Transverse colon (tissue), 4 donors: ENCODE results near the gene ABCC2. TPM values are rescaled to one million over a fixed set of nuclear protein-coding genes. Genes with fewer than 3 reads are reported as not detected.
"Not testable (repeated sequence)": the region's sequence is repeated elsewhere in the genome, so short reads cannot be mapped to it uniquely, and the experiment has no call there.

Source experiments
- DNase-seq: peaks from one replicate; pipeline ENCODE4 v3.0.0-alpha.2; 2019
- H3K27ac ChIP-seq, 4 donors: fragments of 200-600 bp; sonication (generic); 2 replicates each; pipeline ENCODE4 v1.5.1; 2016 to 2018; ENCODE audit warnings: inconsistent platforms in 4 of 4
- H3K27me3 ChIP-seq: fragments of 200-600 bp; sonication (generic); 2 replicates; pipeline ENCODE4 v1.5.1; 2017; ENCODE audit warnings: inconsistent platforms
- H3K36me3 ChIP-seq, 4 donors: fragments of 200-600 bp; sonication (generic); 2 replicates each; pipeline ENCODE4 v1.5.1; 2017 to 2019; ENCODE audit warnings: inconsistent platforms in 4 of 4
- H3K4me1 ChIP-seq, 4 donors: fragments of 200-600 bp; sonication (generic); 2 replicates each; pipeline ENCODE4 v1.5.1; 2017 to 2020; ENCODE audit warnings: inconsistent platforms in 4 of 4
- H3K4me3 ChIP-seq, 4 donors: fragments of 200-600 bp; sonication (generic); 1 replicate in 1 of 4; 2 replicates in 3 of 4; pipeline versions ENCODE4 v1.5.1 to v1.6.1; 2017 to 2019; ENCODE audit warnings: inconsistent platforms in 4 of 4
- H3K9me3 ChIP-seq, 2 donors: fragments of 200-600 bp; sonication (generic); 2 replicates each; pipeline ENCODE4 v1.5.1; 2017 to 2019; ENCODE audit warnings: inconsistent platforms in 2 of 2
- CTCF ChIP-seq, 5 experiments: fragments of 200-600 bp in 3 of 5; fragments of 450-650 bp in 2 of 5; sonication (generic) in 3 of 5; IDR thresholded peaks; 1 replicate in 2 of 5; 2 replicates in 3 of 5; pipeline ENCODE4 v1.5.1; 2016 to 2017; ENCODE audit warnings: antibody characterized with exemption in 5 of 5, inconsistent platforms in 3 of 5, mild to moderate bottlenecking in 2 of 5, moderate library complexity in 1 of 5
- EP300 ChIP-seq: sonication (generic); formaldehyde crosslinking; IDR thresholded peaks from one replicate; pipeline ENCODE4 v1.6.1; 2017; ENCODE audit warnings: antibody characterized with exemption, low read depth
- POLR2A ChIP-seq: fragments of 450-650 bp; IDR thresholded peaks from one replicate; pipeline ENCODE4 v1.6.1; 2016; ENCODE audit warnings: antibody characterized with exemption, mild to moderate bottlenecking, moderate library complexity
- POLR2AphosphoS5 ChIP-seq, 3 donors: sonication (generic); formaldehyde crosslinking; IDR thresholded peaks; one replicate each; pipeline ENCODE4 v1.6.1; 2016; ENCODE audit warnings: antibody characterized with exemption in 3 of 3
- WGBS, 2 donors: methylation state at CpG; one replicate each; pipeline ENCODE4 v1.1.5; 2018; ENCODE audit warnings: low coverage in 1 of 2; 5-methylcytosine and 5-hydroxymethylcytosine counted together
- in situ Hi-C, 4 donors: fragments of 200-750 bp; cut with MboI; loops; one replicate each; pipeline versions ENCODE4 v1.15.0 to v1.15.1; 2017; ENCODE audit warnings: low sequenced_read_pairs in 3 of 4, low pct_ligation_motif_present in 1 of 4, low pct_unique_long_range_greater_than_20kb in 1 of 4
- intact Hi-C: fragments of 100-400 bp; cut with DNase I; formaldehyde crosslinking; loops from one replicate; pipeline ENCODE4 v1.15.1; 2023; ENCODE audit warnings: low total_unique reads
- total RNA-seq, 4 donors: library from RNA; depleted of rRNA; stranded (reverse); fragments of >200 nt; gene quantifications; one replicate each; pipeline ENCODE4 v1.1.0, GENCODE V29; 2016

ABCC2 gene
- 1 to 10 TPM in 3 of 4 donors, under 1 TPM in 1; 0.75 to 2.7 (median 1.5) TPM for total RNA-seq

GRCh38 chr10:99782447-99783286, at the start of gene ABCC2:
TSS of gene ABCC2 (plus strand) at chr10:99782640. CDS start at chr10:99782845, 205 bp downstream.
- no peak for DNase-seq

GRCh38 chr10:99733366-99733765, 49.1 kb upstream of the ABCC2 start:
- in situ Hi-C loops (no loop called here), intact Hi-C loops (no loop called here)
- peak overlapping the region in 2 of 4 donors; percentile 91 to 95 for H3K4me3 ChIP-seq
- H3K4me1 ChIP-seq, result peaks cover 0 to 31% (median 9%) of the 10 kb centered on the region in 4 donors
- TF ChIP-seq EP300 (no peak), POLR2AphosphoS5 (IDR thresholded peaks at IDR 0.05) (no peak), CTCF (IDR thresholded peaks at IDR 0.05) (no peak), POLR2A (no peak)
- DNase-seq, result no peak
- 79 to 89% methylated on average over 6 to 8 of the region's 8 CpGs for WGBS, 2 donors
- peak overlapping the region in 2 of 4 donors; percentile 7 to 97 for H3K27ac ChIP-seq
- peaks cover 0 to 16% (median 5%) of the 10 kb centered on the region in 4 donors for H3K36me3 ChIP-seq
- no peaks in the 10 kb centered on the region for H3K9me3 ChIP-seq
- no peaks in the 10 kb centered on the region for H3K27me3 ChIP-seq

More at GRCh38 chr10:99782447-99783286, at the start of gene ABCC2:
- 80 to 83% methylated on average over 6 to 7 of the region's 7 CpGs for WGBS, 2 donors
- no peaks in the 10 kb centered on the region for H3K9me3 ChIP-seq
- H3K36me3 ChIP-seq, result no peaks in the 10 kb centered on the region
- in situ Hi-C loops (no loop called here), intact Hi-C loops (no loop called here)
- H3K27me3 ChIP-seq, result no peaks in the 10 kb centered on the region
- H3K4me1 ChIP-seq, result peaks cover 2 to 21% (median 4%) of the 10 kb centered on the region in 4 donors
- H3K27ac ChIP-seq, result peak within 1 kb of the TSS in 1 of 4 donors; percentile 24
- TF ChIP-seq POLR2AphosphoS5 (IDR thresholded peaks at IDR 0.05) (no peak), POLR2A (no peak), CTCF (IDR thresholded peaks at IDR 0.05) (no peak), EP300 (no peak)
- H3K4me3 ChIP-seq, result no peak within 1 kb of the TSS

GRCh38 chr10:99734111-99734510, 48.3 kb upstream of the ABCC2 start:
- intact Hi-C loops, H3K27ac ChIP-seq, H3K27me3 ChIP-seq, H3K9me3 ChIP-seq, DNase-seq, in situ Hi-C loops: not testable (repeated sequence)
- H3K36me3 ChIP-seq, result peaks cover 0 to 24% (median 8%) of the 10 kb centered on the region in 4 donors
- peak overlapping the region in 1 of 4 donors; percentile 91 for H3K4me3 ChIP-seq
- H3K4me1 ChIP-seq, result peaks cover 0 to 31% (median 9%) of the 10 kb centered on the region in 4 donors
- WGBS, 2 donors, result 96 to 100% methylated on average over 4 to 10 of the region's 10 CpGs

GRCh38 chr10:99740260-99740659, 42.2 kb upstream of the ABCC2 start:
- no peak for DNase-seq
- Histone ChIP-seq H3K27me3 (no peaks in the 10 kb centered on the region), H3K4me1 (peaks cover 0 to 7% (median 3%) of the 10 kb centered on the region in 4 donors), H3K4me3 (no peak overlapping the region), H3K9me3 (peaks cover 8 to 12% of the 10 kb centered on the region in 2 donors), H3K27ac (no peak overlapping the region), H3K36me3 (peaks cover 0 to 85% (median 37%) of the 10 kb centered on the region in 4 donors)
- intact Hi-C loops, result no loop called here
- TF ChIP-seq CTCF (IDR thresholded peaks at IDR 0.05), result no peak
- no peak for TF ChIP-seq POLR2A
- TF ChIP-seq POLR2AphosphoS5 (IDR thresholded peaks at IDR 0.05), result no peak
- no peak for TF ChIP-seq EP300
- WGBS, 2 donors, result 91 to 99% methylated on average over 2 of the region's 2 CpGs
- in situ Hi-C loops, result no loop called here
